Activated naive CD8-positive, alpha-beta T cell (primary cell): ENCODE measurements around the gene APBA2.
A peak's percentile ranks its signal among the peaks of the same experiment; 100 is the strongest.

Experiments used
- H3K27ac Mint-ChIP-seq: one replicate; pipeline ENCODE4 v1.8.0; 2021; ENCODE audit warnings: mixed read lengths
- H3K27me3 Mint-ChIP-seq: one replicate; pipeline ENCODE4 v1.8.0; 2021; ENCODE audit warnings: mixed read lengths
- H3K36me3 Mint-ChIP-seq: one replicate; pipeline ENCODE4 v1.8.0; 2021; ENCODE audit warnings: mixed read lengths
- H3K4me1 Mint-ChIP-seq: one replicate; pipeline ENCODE4 v1.8.0; 2021; ENCODE audit warnings: low read depth, mixed read lengths
- H3K4me3 Mint-ChIP-seq: one replicate; pipeline ENCODE4 v1.8.0; 2021; ENCODE audit warnings: mild to moderate bottlenecking, mixed read lengths
- H3K9me3 Mint-ChIP-seq: one replicate; pipeline ENCODE4 v1.8.0; 2021; ENCODE audit warnings: low read depth, mixed read lengths

APBA2 gene

DNA sequence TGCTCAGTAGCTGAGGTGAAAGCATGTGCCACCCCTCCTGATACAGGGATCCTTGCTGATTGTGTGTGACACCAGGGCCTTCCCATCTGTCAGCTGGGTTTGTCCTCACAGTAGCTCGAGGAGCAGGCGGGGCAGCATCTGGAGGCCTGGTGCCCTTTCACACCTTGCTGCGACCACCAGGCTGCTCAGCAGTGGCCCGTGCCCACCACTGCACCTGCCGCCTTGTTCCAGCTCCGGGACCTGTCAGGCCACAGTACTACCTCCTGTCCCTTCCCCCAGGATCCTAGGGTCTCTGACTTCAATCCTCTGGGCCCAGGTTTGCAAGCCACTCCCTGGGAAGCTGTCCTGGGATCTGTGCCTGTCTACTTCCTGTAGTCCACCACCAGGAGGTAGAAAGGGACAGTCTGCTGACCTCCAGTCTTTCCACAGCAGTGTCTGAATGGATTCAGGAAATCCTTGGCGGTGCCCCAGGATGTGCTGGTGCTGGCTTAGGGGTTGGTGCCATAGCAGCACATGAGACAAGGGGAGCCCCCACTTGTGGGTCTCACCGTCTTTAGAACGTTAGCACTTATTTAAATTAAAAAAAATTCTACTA is 27.5 kb downstream of the APBA2 start:
- Mint-ChIP-seq H3K27me3 (no peaks in the 10 kb centered on the region), H3K4me1 (peaks cover 58% of the 10 kb centered on the region), H3K4me3 (no peak overlapping the region), H3K36me3 (peaks cover 2% of the 10 kb centered on the region), H3K27ac (no peak overlapping the region), H3K9me3 (no peaks in the 10 kb centered on the region)

DNA sequence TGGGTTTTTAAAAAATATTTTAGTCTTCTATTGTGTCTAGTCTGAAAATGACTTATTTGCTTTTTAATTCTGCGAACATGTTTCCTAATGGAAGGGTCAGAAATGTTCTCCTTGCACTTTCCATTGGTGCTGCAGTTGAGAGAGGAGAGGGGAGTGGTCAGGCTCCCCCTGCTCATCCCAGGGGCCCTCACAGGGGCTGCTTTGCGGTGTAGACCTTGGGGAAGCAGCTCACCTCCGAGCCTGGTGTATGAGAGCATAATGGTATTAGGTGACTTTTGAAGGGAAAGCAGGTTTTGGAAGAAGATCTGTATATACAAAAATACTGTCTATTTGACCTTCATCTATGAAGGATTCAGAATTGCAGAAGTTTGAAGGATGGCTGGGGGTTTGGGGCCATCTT is 28.3 kb downstream of the APBA2 start:
- H3K27me3 Mint-ChIP-seq: no peaks in the 10 kb centered on the region
- peak overlapping the region; percentile 66 for H3K27ac Mint-ChIP-seq
- H3K36me3 Mint-ChIP-seq: no peaks in the 10 kb centered on the region
- H3K9me3 Mint-ChIP-seq: no peaks in the 10 kb centered on the region
- H3K4me1 Mint-ChIP-seq: peaks cover 56% of the 10 kb centered on the region
- no peak overlapping the region for H3K4me3 Mint-ChIP-seq

DNA sequence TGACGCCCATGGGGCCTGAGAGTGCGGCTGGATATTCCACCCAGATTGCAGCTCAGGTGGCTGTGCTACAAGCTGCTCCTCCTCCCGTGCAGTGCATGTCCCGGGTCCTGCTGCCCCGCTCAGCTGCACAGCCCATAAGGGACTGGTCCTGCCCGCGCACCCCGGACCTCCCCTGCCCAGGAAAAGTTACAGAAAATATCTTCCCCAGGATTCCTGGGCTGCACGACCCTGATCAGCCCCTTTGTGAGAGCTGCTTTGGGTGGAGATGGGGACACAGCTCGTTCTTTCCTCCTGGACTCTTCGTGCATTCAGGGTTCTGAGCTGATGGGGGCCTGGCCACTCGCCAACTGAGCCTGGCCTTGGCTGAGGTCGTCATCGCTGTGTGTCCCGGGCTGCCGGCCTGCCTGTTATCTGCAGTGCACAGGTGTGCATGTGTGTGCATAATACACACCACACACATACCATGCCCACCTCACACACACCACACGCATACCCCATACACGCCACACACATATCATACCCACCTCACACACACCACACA is 28.8 kb downstream of the APBA2 start:
- H3K4me3 Mint-ChIP-seq: no peak overlapping the region
- peaks cover 55% of the 10 kb centered on the region for H3K4me1 Mint-ChIP-seq
- no peaks in the 10 kb centered on the region for H3K36me3 Mint-ChIP-seq
- no peak overlapping the region for H3K27ac Mint-ChIP-seq
- H3K9me3 Mint-ChIP-seq: no peaks in the 10 kb centered on the region
- H3K27me3 Mint-ChIP-seq: no peaks in the 10 kb centered on the region

DNA sequence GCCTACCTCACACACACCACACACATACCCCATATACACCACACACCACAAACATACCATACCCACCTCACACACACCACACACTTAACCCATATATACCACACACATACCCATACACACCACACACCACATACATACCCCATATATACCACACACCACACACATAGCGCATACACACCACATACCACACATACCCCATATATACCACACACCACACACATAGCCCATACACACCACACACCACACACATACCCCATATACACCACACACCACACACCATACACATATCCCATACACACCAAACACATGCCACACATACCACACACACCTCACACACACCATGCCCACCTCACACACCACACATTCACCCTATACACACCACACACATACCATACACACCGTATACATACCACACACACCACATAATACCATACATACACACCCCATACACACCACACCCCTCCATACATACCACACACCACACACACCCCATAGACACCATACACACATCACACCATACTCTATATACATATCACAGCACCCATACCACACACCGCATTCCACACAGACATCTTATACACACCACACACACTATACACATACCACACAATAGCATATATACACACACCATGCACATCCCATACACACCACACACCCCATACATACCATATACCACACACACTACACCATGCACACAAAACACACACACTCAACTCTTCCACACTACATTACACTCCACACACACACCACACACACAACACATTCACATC is 29.5 kb downstream of the APBA2 start:
- Mint-ChIP-seq H3K9me3 (no peaks in the 10 kb centered on the region), H3K27me3 (no peaks in the 10 kb centered on the region), H3K27ac (no peak overlapping the region), H3K4me3 (no peak overlapping the region), H3K36me3 (no peaks in the 10 kb centered on the region), H3K4me1 (peaks cover 55% of the 10 kb centered on the region)

DNA sequence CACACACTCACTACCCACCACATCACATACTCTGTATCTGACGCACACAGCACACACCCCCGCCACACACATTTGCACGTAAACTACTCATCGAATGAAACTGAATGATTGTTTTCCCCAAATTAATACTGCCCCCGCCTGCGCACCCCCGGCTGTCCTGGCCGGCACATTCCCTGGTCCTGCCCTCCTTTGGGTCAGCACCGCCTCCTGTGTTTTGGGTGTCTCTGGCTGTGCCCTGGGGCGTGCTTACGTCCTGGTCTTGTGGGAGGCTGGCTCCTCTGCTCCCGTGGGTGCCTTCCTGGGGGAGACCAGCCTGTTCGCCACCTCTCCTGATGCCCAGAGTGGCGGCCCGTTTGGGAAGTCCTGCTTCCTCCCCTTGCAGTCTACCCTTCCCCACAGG is 30.2 kb downstream of the APBA2 start:
- no peaks in the 10 kb centered on the region for H3K36me3 Mint-ChIP-seq
- peaks cover 59% of the 10 kb centered on the region for H3K4me1 Mint-ChIP-seq
- no peak overlapping the region for H3K27ac Mint-ChIP-seq
- H3K27me3 Mint-ChIP-seq: no peaks in the 10 kb centered on the region
- no peak overlapping the region for H3K4me3 Mint-ChIP-seq
- H3K9me3 Mint-ChIP-seq: no peaks in the 10 kb centered on the region

DNA sequence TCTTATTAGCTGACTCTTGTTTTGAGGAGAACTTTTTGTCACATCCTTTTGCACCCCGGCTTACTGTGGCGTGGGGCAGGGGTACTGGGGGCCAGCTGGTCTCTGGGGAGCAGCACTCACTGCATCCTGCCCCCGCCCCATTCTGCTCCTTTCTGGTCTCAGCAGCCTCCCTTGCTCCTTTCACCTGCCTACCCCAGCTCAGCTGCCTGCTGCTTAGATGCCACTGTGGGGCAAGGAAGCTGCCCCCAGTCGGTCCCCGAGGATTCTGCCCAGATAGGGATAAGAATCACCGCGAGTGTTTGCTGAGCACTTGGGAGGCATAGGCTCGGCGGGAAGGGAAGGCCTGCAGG is 32.0 kb downstream of the APBA2 start:
- Mint-ChIP-seq H3K4me3 (peak overlapping the region; percentile 20), H3K27ac (peak overlapping the region; percentile 58), H3K9me3 (no peaks in the 10 kb centered on the region), H3K4me1 (peaks cover 56% of the 10 kb centered on the region), H3K36me3 (no peaks in the 10 kb centered on the region), H3K27me3 (no peaks in the 10 kb centered on the region)

DNA sequence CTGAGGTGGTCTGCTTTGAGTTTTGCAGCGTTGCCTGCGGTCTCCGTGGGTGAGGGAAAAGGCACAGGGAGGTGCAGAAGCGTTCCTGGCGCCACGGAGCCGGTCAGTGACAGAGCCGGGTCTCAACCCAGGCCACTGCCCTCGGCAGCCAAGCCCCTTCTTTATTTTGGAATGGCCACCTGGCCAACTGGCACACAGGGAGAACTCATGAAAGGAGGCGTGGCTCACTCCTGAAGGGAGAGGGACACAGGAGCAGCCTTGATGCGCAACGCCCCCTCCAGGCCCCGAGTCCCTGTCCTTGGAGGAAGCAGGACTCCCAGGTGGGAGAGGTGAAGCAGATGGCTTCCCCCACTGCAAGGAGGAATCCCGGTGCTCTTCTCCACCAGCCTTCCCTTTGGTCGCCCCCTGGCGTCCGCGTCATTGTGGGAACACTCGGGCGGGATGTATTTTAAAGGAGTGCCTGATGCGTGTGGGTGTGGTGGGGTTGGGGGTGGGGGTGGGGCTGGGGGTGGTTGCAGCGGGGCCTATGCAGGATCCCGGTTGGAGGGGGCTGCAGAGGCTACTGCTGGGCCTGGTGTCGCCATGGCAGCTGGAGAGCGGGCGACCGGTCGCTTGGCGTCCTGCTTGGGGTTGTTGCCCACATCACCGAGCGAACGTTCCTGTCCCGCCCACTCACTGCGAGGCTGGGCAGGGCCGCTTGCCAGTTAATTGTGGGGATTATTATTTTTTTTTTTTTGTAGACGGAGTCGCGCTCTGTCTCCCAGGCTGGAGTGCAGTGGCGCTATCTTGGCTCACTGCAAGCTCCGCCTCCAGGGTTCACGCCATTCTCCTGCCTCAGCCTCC is 32.6 kb downstream of the APBA2 start:
- Mint-ChIP-seq H3K27me3 (no peaks in the 10 kb centered on the region), H3K27ac (peak overlapping the region; percentile 58), H3K9me3 (no peaks in the 10 kb centered on the region), H3K4me1 (peaks cover 59% of the 10 kb centered on the region), H3K4me3 (no peak overlapping the region), H3K36me3 (peaks cover 2% of the 10 kb centered on the region)

DNA sequence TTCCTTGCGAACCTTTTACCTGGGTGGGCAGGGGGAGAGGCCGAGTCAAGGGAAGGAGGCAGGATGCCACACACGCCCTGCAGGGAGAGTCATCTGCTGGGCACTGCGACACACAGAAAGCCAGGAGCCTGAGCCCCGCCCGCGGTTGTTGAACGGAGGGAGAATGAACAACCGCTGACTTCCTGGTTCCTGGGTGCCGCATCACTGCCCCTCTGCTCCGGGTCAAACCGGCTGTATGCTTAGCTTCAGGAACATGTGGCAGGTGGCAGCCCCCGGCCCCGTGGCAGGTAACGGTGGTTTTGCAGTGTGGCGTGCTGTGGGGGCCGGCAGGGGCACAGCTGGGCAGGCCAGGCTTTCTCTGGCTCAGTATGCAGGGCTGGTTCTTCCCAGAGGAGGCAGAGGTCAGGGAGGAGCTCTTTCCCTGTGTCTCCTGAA is 33.4 kb downstream of the APBA2 start:
- H3K27me3 Mint-ChIP-seq: no peaks in the 10 kb centered on the region
- H3K9me3 Mint-ChIP-seq: no peaks in the 10 kb centered on the region
- H3K27ac Mint-ChIP-seq: peak overlapping the region; percentile 81
- H3K4me3 Mint-ChIP-seq: peak overlapping the region; percentile 74
- H3K4me1 Mint-ChIP-seq: peaks cover 61% of the 10 kb centered on the region
- H3K36me3 Mint-ChIP-seq: peaks cover 4% of the 10 kb centered on the region

DNA sequence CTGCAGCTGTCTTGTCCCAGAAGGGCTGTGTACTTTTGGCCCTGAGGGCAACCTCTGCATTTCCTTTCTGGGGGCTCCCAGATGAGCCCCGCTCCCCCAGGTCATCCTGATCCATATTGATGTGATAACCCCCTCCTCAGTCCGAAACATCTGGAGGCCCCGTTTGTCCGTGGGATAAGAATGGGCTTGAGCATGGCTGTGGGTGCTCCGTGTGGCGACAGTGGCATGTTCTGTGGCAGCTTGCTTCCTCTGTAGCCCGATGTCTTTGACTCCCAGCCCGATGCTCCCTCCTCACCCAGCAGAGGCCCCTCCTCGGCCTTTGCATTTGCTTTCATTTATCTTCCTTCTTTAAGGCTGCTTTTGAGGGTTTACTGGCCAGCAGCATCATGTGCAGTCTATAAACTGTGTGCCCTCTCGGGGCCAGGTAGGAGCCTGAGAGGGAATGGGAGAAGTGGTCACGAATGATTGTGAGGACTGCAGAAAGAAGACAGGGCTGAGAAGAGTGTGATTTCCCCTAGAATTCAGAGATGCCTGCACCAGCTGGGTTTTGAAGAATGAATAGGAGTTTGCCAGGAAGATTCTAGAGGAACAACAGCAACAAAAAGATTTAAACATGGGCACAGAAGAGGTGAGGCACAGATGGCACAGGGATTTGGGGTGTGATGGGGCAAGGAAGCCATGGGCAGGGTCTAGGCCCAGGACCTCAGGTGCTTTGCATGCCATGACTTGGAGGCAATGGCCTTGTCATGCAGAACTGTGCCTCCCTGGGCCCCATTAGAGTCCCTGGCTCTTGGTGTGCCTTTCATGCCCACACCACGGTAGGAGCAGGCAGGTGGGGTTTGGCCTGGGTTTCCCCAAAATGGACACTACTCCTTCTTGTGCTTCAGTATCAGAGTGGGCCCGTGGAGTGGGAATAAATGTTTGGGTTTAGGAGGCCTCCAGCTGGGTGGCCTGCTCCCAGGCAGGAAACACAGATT is 34.2 kb downstream of the APBA2 start:
- H3K9me3 Mint-ChIP-seq: no peaks in the 10 kb centered on the region
- peaks cover 68% of the 10 kb centered on the region for H3K4me1 Mint-ChIP-seq
- H3K27me3 Mint-ChIP-seq: no peaks in the 10 kb centered on the region
- H3K4me3 Mint-ChIP-seq: peak overlapping the region; percentile 74
- peaks cover 5% of the 10 kb centered on the region for H3K36me3 Mint-ChIP-seq
- H3K27ac Mint-ChIP-seq: peak overlapping the region; percentile 81

DNA sequence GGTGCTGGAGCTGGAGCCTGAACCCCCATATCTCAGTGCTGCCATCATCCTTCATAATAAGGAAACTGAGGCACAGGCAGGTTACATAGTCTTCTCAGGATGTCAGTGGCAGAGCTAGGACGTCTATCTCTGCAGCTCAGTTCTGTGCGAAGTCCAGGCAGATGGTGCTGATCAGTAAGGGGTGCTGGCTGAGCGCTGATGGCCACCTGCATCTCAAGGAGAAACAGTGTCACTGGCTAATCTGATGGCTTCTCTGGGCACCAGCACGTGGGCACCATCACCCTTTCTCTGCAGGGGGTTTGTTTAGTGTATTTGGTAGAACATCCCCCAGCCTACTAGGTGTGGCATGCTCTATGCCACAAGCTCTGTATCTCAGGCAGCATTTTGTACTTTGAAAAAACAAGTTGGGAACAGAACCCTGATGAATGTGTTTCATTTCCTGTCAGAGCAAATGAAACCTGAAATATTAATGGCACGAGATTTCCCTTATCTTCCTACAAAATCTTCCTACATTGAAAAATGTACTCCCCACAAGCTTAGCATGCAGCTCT is 35.1 kb downstream of the APBA2 start:
- Mint-ChIP-seq H3K27me3 (no peaks in the 10 kb centered on the region), H3K9me3 (no peaks in the 10 kb centered on the region), H3K27ac (peak overlapping the region; percentile 75), H3K4me3 (peak overlapping the region; percentile 74), H3K36me3 (peaks cover 7% of the 10 kb centered on the region), H3K4me1 (peaks cover 77% of the 10 kb centered on the region)

DNA sequence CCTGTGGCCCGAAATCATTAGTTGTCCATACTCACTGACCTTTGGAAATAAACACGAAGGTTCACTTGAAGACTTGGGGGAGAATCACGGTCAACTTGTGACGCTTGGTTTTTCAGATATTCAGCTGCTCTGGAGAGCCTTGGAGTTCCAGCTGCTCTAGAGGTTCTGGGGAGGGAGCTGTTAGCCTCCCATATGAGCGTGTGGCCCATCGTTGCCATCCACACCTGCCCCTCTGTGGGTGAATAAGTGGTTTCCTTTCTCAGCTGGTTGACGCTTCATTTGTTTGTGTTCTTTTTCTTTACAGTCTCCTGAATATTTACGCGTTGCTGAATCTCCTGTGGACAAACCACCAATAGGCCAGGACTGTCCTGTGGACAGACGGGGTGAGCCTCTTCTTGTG is 35.6 kb downstream of the APBA2 start:
- Mint-ChIP-seq H3K4me1 (peaks cover 80% of the 10 kb centered on the region), H3K27me3 (no peaks in the 10 kb centered on the region), H3K27ac (peak overlapping the region; percentile 75)

DNA sequence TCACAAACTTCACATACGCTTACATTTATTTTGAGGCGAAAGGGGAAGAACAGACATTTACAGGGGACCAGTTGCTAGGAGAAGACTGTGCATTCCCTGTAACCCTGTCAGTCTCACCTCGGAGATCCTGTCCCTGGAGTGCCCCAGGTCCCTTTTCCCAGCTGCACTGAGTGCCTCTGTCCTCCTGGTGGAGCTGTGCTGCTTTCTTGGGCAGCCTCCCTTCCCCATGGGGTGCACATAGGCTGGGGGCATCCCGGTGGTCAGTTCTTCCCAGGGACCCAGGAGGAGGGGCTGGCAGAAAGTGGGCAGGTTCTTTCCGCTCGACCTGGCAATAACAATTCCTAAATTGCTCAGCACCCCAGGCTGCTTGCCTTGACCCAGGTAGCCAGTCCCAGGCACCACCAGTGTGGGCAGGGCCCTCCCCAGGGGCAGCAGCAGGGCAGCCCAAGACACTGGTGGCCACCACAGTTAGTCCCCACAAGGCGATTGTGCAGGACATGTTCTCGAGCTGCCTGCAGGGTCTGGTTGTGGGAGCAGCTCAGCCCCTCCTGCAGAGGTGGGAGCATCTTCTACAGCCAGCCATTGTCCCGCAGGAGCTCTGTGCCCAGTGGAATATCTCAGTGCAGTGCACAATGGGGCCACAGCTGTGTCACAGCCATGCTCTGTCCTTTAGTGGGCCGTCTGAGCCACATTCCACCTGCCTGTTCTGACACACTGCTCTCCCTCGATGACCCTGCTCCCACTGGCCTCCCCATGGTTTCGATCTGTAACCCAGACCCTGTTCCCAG is 36.3 kb downstream of the APBA2 start:
- peaks cover 7% of the 10 kb centered on the region for H3K36me3 Mint-ChIP-seq
- no peak overlapping the region for H3K4me3 Mint-ChIP-seq
- no peaks in the 10 kb centered on the region for H3K9me3 Mint-ChIP-seq
- H3K4me1 Mint-ChIP-seq: peaks cover 77% of the 10 kb centered on the region
- no peaks in the 10 kb centered on the region for H3K27me3 Mint-ChIP-seq
- peak overlapping the region; percentile 75 for H3K27ac Mint-ChIP-seq

More for the DNA sequence above, 35.6 kb downstream of the APBA2 start:
- Mint-ChIP-seq H3K4me3 (peak overlapping the region; percentile 74), H3K9me3 (no peaks in the 10 kb centered on the region), H3K36me3 (peaks cover 7% of the 10 kb centered on the region)

DNA sequence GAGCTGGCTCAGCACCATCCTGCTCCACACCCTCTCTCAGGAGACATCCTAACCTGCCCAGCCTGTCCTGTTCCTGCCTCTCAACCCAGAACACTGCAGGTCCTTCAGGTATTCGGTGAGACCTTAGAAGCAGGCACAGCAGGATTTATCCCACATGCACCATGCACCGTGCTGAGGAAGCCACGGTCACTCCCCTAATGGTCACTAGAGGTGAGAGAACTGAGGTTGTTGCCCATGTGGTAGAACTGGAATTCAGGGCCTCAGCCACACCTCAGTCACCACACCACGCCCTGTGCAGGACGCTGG is 36.9 kb downstream of the APBA2 start:
- Mint-ChIP-seq H3K4me3 (no peak overlapping the region), H3K27me3 (no peaks in the 10 kb centered on the region), H3K27ac (no peak overlapping the region), H3K9me3 (no peaks in the 10 kb centered on the region), H3K4me1 (peaks cover 76% of the 10 kb centered on the region), H3K36me3 (peaks cover 7% of the 10 kb centered on the region)
